ENCODE results near the gene TUBA4A.

The TUBA4A gene

DNA sequence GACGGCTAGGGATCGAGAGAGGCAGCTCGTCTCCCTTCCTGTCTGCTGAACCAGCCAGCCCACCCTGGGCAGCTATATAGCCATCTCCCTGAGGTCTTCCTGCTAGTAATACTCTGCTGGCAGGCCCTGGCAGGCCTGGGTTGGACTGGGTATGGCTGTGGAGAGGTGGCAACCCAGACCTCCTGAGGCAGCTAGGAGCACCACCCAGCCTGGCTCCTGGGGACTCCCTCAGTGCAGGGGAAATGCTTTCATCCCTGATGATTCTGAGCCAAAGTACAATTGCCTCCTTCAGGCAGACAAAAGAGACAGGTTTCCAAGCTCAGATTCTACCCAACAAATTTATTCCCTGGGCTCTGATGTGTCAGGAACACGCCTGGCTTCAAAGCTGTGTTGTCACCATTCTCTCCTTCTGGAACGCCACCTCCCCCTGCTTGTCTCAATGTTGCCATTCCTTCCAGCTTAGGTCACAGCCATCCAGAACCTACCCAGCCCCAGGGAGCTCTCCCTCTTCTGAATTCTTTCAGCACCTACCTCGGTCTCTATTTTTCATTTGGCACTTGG, 20.7 kb upstream of the TUBA4A start:
- TF ChIP-seq, protein P1, sequence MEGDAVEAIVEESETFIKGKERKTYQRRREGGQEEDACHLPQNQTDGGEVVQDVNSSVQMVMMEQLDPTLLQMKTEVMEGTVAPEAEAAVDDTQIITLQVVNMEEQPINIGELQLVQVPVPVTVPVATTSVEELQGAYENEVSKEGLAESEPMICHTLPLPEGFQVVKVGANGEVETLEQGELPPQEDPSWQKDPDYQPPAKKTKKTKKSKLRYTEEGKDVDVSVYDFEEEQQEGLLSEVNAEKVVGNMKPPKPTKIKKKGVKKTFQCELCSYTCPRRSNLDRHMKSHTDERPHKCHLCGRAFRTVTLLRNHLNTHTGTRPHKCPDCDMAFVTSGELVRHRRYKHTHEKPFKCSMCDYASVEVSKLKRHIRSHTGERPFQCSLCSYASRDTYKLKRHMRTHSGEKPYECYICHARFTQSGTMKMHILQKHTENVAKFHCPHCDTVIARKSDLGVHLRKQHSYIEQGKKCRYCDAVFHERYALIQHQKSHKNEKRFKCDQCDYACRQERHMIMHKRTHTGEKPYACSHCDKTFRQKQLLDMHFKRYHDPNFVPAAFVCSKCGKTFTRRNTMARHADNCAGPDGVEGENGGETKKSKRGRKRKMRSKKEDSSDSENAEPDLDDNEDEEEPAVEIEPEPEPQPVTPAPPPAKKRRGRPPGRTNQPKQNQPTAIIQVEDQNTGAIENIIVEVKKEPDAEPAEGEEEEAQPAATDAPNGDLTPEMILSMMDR (IDR thresholded peaks at IDR 0.05; ENCODE audit: low read depth, low read length, missing control alignments) = no peak
- no peak overlapping the region for H3K4me3 ChIP-seq (ENCODE audit: low read depth, low read length)
- in situ Hi-C loops (cut with HindIII; ENCODE audit: low sequenced_read_pairs) = no loop called here
- no peak for DNase-seq (ENCODE audit: low read depth)

DNA sequence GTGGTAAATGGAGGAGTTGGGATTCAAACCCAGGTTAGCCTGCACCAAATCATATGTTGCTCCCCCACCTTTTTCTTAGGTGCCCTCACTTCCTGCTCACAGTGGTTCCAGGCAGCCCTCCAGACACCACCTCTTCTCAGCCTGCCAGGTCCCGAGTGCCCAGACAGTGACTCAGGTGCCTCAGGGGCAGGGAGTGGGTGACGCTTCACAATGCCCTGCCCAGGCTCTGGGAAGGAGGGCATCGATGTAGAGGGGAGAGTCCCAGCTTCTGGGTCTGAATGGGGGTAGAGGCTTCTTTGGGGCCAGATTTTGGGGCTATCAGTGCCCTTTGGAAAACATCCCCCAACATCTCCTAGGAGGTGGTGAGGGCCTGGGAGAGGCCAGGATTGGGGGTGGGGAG, 20.2 kb upstream of the TUBA4A start:
- in situ Hi-C loops (cut with HindIII; ENCODE audit: low sequenced_read_pairs) = no loop called here
- H3K4me3 ChIP-seq (ENCODE audit: low read depth, low read length) = no peak overlapping the region
- no peak for DNase-seq (ENCODE audit: low read depth)
- TF ChIP-seq, protein P1 (IDR thresholded peaks at IDR 0.05; ENCODE audit: low read depth, low read length, missing control alignments) = no peak

DNA sequence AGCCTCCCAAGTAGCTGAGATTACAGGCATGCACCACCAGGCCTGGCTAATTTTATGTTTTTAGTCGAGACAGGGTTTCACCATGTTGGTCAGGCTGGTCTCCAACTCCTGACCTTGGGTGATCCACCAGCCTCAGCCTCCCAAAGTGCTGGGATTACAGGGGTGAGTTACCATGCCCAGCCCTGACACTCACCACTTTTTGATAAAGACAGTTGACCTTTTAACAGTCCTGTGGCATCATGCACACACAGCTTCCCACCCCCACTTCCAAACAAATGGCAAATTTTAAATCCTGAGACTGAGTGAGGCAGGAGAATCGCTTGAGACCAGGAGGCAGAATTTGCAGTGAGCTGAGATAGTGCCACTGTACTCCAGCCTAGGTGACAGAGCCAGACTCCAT, 19.3 kb upstream of the TUBA4A start:
- in situ Hi-C loops (cut with HindIII; ENCODE audit: low sequenced_read_pairs) = no loop called here
- no peak for DNase-seq (ENCODE audit: low read depth)
- TF ChIP-seq, protein P1 (IDR thresholded peaks at IDR 0.05; ENCODE audit: low read depth, low read length, missing control alignments) = no peak
- H3K4me3 ChIP-seq (ENCODE audit: low read depth, low read length) = no peak overlapping the region

DNA sequence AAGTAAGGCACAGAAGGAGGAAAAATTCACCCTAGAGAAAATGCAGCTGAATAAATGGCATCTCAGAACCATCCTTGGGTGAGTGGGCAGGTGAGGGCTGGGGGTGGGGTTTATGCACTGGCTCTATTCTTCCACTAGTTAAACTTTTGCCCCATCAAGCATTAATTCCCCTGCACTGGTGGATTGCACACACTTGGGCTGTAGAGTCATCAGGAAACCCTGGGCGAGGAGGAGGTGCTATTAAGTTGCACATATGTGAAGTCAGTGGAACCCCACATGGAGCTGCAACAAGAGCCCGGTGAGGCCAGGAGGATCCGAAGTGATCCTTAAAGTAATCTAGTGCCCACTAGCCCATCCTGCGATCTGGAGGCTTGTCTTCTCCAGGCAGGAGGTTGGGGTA, 18.6 kb upstream of the TUBA4A start:
- TF ChIP-seq, protein P1 (IDR thresholded peaks at IDR 0.05; ENCODE audit: low read depth, low read length, missing control alignments) = no peak
- DNase-seq (ENCODE audit: low read depth) = no peak
- H3K4me3 ChIP-seq (ENCODE audit: low read depth, low read length) = no peak overlapping the region
- in situ Hi-C loops (cut with HindIII; ENCODE audit: low sequenced_read_pairs) = no loop called here

DNA sequence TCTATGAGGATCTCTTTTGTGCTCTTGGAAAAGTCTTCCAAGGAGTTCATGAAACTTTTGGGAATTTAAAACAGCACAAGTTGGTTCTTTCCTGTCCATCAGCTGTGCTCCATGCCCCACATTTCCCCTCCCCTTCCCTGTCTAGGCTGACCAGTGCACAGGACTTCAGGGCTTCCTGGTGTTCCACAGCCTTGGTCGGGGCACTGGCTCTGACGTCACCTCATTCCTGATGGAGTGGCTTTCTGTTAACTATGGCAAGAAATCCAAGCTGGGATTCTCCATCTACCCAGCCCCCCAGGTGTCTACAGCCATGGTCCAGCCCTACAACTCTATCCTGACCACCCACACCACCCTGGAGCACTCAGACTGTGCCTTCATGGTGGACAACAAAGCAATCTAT, 17.3 kb upstream of the TUBA4A start:
- in situ Hi-C loops (cut with HindIII; ENCODE audit: low sequenced_read_pairs) = no loop called here
- TF ChIP-seq, protein P1 (IDR thresholded peaks at IDR 0.05; ENCODE audit: low read depth, low read length, missing control alignments) = no peak
- H3K4me3 ChIP-seq (ENCODE audit: low read depth, low read length) = no peak overlapping the region
- DNase-seq (ENCODE audit: low read depth) = no peak

DNA sequence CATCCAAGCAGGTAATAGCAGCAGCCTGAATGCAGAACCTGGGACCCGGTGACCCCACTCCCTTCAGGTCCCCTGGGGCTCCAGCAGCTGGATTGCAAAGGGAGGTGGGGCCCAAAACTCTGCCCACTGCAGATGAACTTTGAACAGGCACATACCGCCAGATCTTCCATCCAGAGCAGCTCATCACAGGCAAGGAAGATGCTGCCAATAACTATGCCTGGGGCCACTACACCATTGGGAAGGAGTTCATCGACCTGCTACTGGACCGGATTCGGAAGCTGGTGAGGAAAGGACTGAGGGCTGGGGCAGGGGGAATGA, 16.3 kb upstream of the TUBA4A start:
- TF ChIP-seq, protein P1 (IDR thresholded peaks at IDR 0.05; ENCODE audit: low read depth, low read length, missing control alignments) = no peak
- in situ Hi-C loops (cut with HindIII; ENCODE audit: low sequenced_read_pairs) = no loop called here
- H3K4me3 ChIP-seq (ENCODE audit: low read depth, low read length) = no peak overlapping the region
- no peak for DNase-seq (ENCODE audit: low read depth)

Measured in astrocyte of the cerebellum (primary cell).